GM12872 (cell line): ENCODE results near the gene TSNAX.

Source experiments
- CTCF ChIP-seq: IDR thresholded peaks from 3 replicates; pipeline ENCODE4 v1.5.1; 2011; ENCODE audit warnings: low read depth, mild to moderate bottlenecking, low read length, moderate library complexity; ENCODE audit not compliant: insufficient read depth

TSNAX gene

GRCh38 chr1:231493421-231494185 is 34.9 kb upstream of the TSNAX start:
- TF ChIP-seq CTCF: no peak

- no peak for TF ChIP-seq CTCF
These were observed 33.9 kb upstream of the TSNAX start for GRCh38 chr1:231494439-231495110.

- no peak for TF ChIP-seq CTCF
These were observed 30.8 kb upstream of the TSNAX start for GRCh38 chr1:231497629-231498152.

- no peak for TF ChIP-seq CTCF
These were observed 29.2 kb upstream of the TSNAX start for GRCh38 chr1:231499148-231499763.

- no peak for TF ChIP-seq CTCF
These were observed 27.8 kb upstream of the TSNAX start for GRCh38 chr1:231500666-231501065.

- TF ChIP-seq CTCF: no peak
These were observed 20.8 kb upstream of the TSNAX start for GRCh38 chr1:231507476-231508355.

GRCh38 chr1:231508497-231508896 is 20.0 kb upstream of the TSNAX start:
- TF ChIP-seq CTCF: no peak
